Muscle layer of colon (tissue), 2 donors: ENCODE results near the gene ZBTB20.

ENCODE experiments used
- H3K27ac ChIP-seq: one replicate; pipeline ENCODE4 v1.7.0; 2013; ENCODE audit warnings: low read depth, mild to moderate bottlenecking, low read length, moderate library complexity
- H3K27me3 ChIP-seq, 2 donors: one replicate each; pipeline ENCODE4 v1.7.0; 2013; ENCODE audit warnings: low read length in 2 of 2, mild to moderate bottlenecking in 2 of 2; ENCODE audit not compliant: insufficient read depth in 2 of 2, control insufficient read depth in 1 of 2
- H3K36me3 ChIP-seq: one replicate; pipeline ENCODE4 v1.7.0; 2013; ENCODE audit warnings: mild to moderate bottlenecking, low read length; ENCODE audit not compliant: insufficient read depth
- H3K4me1 ChIP-seq: one replicate; pipeline ENCODE4 v1.7.0; 2013; ENCODE audit warnings: mild to moderate bottlenecking, low read length; ENCODE audit not compliant: insufficient read depth
- H3K4me3 ChIP-seq, 2 donors: one replicate each; pipeline ENCODE4 v1.7.0; 2013; ENCODE audit warnings: low read length in 2 of 2, low read depth in 1 of 2, mild to moderate bottlenecking in 1 of 2, moderate library complexity in 1 of 2
- H3K9ac ChIP-seq: one replicate; pipeline ENCODE4 v1.7.0; 2013; ENCODE audit warnings: low read length
- H3K9me3 ChIP-seq: one replicate; pipeline ENCODE4 v1.7.0; 2013; ENCODE audit warnings: mild to moderate bottlenecking, low read length
- donor health status: abdominal sarcoma.
- donor health status: Adenocarcinoma of cecum.

The ZBTB20 gene

GRCh38 chr3:115164374-115165221 lies 17.5 kb upstream of the ZBTB20 start:
- no peaks in the 10 kb centered on the region for H3K9me3 ChIP-seq
- no peak overlapping the region for H3K4me3 ChIP-seq
- H3K27me3 ChIP-seq = no peaks in the 10 kb centered on the region
- H3K4me1 ChIP-seq = no peaks in the 10 kb centered on the region
- no peaks in the 10 kb centered on the region for H3K36me3 ChIP-seq
- no peak overlapping the region for H3K27ac ChIP-seq
- H3K9ac ChIP-seq = no peak overlapping the region

- Histone ChIP-seq H3K9me3 (no peaks in the 10 kb centered on the region), H3K4me1 (no peaks in the 10 kb centered on the region), H3K36me3 (no peaks in the 10 kb centered on the region), H3K27me3 (no peaks in the 10 kb centered on the region), H3K9ac (no peak overlapping the region), H3K4me3 (no peak overlapping the region), H3K27ac (no peak overlapping the region)
Measured at GRCh38 chr3:115162759-115163158, 15.7 kb upstream of the ZBTB20 start.

GRCh38 chr3:115161866-115162265 lies 14.8 kb upstream of the ZBTB20 start:
- Histone ChIP-seq H3K9me3 (no peaks in the 10 kb centered on the region), H3K4me3 (no peak overlapping the region), H3K4me1 (no peaks in the 10 kb centered on the region), H3K27me3 (no peaks in the 10 kb centered on the region), H3K36me3 (no peaks in the 10 kb centered on the region), H3K27ac (no peak overlapping the region), H3K9ac (no peak overlapping the region)

- Histone ChIP-seq H3K4me1 (no peaks in the 10 kb centered on the region), H3K9ac (no peak overlapping the region), H3K27ac (no peak overlapping the region), H3K9me3 (no peaks in the 10 kb centered on the region), H3K36me3 (no peaks in the 10 kb centered on the region), H3K27me3 (no peaks in the 10 kb centered on the region), H3K4me3 (no peak overlapping the region)
Measured at GRCh38 chr3:115161168-115161834, 14.2 kb upstream of the ZBTB20 start.

GRCh38 chr3:115160295-115160694 lies 13.2 kb upstream of the ZBTB20 start:
- Histone ChIP-seq H3K4me3 (no peak overlapping the region), H3K27ac (no peak overlapping the region), H3K9ac (no peak overlapping the region), H3K36me3 (no peaks in the 10 kb centered on the region), H3K9me3 (no peaks in the 10 kb centered on the region), H3K27me3 (no peaks in the 10 kb centered on the region), H3K4me1 (no peaks in the 10 kb centered on the region)

- Histone ChIP-seq H3K9ac (no peak overlapping the region), H3K4me3 (no peak overlapping the region), H3K27me3 (no peaks in the 10 kb centered on the region), H3K27ac (no peak overlapping the region), H3K9me3 (no peaks in the 10 kb centered on the region), H3K36me3 (no peaks in the 10 kb centered on the region), H3K4me1 (no peaks in the 10 kb centered on the region)
Measured at GRCh38 chr3:115156046-115156654, 9.1 kb upstream of the ZBTB20 start.

- H3K9ac ChIP-seq = no peak overlapping the region
- no peaks in the 10 kb centered on the region for H3K36me3 ChIP-seq
- no peaks in the 10 kb centered on the region for H3K9me3 ChIP-seq
- no peaks in the 10 kb centered on the region for H3K27me3 ChIP-seq
- H3K4me3 ChIP-seq = no peak overlapping the region
- H3K27ac ChIP-seq = no peak overlapping the region
- no peaks in the 10 kb centered on the region for H3K4me1 ChIP-seq
Measured at GRCh38 chr3:115154611-115155010, 7.5 kb upstream of the ZBTB20 start.

- Histone ChIP-seq H3K27ac (no peak overlapping the region), H3K27me3 (no peaks in the 10 kb centered on the region), H3K4me1 (peaks cover 9% of the 10 kb centered on the region), H3K36me3 (no peaks in the 10 kb centered on the region), H3K4me3 (no peak overlapping the region), H3K9ac (no peak overlapping the region), H3K9me3 (no peaks in the 10 kb centered on the region)
Measured at GRCh38 chr3:115151921-115152320, 4.8 kb upstream of the ZBTB20 start.

GRCh38 chr3:115148142-115148790 lies 1.2 kb upstream of the ZBTB20 start:
- Histone ChIP-seq H3K9me3 (no peaks in the 10 kb centered on the region), H3K36me3 (no peaks in the 10 kb centered on the region), H3K9ac (peak overlapping the region; percentile 50), H3K4me1 (peaks cover 25% of the 10 kb centered on the region), H3K4me3 (peak overlapping the region; percentile 50 to 69), H3K27ac (peak overlapping the region; percentile 98), H3K27me3 (no peaks in the 10 kb centered on the region)

GRCh38 chr3:115147329-115148141 lies 447 bp upstream of the ZBTB20 start:
- Histone ChIP-seq H3K36me3 (no peaks in the 10 kb centered on the region), H3K4me1 (peaks cover 25% of the 10 kb centered on the region), H3K27me3 (no peaks in the 10 kb centered on the region), H3K27ac (peak overlapping the region; percentile 98), H3K4me3 (peak overlapping the region; percentile 50 to 69), H3K9ac (peak overlapping the region; percentile 50), H3K9me3 (no peaks in the 10 kb centered on the region)
